Measurements from ENCODE around the gene DNM3.

The DNM3 gene

DNA sequence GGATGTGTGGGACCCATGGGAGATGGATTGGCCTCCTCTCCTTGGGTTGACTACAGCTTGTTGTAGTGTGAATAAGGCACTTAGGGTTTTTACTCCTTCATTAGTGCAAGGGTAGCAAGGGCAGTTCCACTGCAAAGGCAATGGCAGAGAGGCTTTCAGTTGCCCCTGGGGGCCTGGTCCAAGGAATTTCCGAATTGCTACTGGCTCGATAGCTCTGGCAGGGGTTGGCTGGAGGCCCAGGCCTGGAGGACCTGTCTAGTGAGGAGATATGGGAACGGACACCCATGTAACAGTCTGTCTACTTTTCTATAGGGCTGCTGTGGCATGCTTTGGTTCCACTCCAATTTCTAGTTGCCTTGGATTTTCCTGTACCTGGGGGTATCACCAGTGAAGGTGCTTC lies 360.3 kb downstream of the DNM3 start:
- no peak for DNase-seq

DNA sequence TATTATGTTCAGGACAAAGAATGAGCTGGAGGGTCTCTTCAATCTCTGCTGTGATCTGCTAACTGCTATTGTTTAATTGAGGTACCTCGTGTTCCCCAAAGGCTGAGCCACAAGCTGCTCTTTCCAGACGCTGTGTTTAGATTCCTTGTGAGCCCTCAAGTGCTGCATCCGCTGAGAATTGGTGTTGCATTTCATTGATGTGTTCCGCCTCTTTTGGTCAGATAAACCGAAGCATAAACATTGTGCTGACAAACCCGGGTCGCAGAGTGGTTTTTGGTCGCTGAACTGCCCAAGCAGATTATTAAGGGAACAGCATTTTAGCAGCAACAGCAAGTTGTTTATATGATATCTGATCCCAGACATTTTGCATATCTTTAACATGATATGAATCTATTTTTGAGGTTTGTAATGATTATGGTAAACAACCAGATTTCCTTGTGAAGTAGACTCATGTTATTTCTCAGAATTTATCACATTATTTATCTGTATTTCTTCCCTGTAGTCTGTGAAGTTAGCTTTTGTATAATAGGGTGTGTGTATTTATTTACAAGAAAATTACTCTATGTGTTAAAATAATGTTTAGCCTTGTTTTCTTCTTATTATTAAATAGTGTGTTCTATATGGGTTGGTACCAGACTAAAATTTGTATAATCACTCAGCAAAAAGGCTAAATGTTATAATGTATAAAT lies 362.0 kb downstream of the DNM3 start:
- DNase-seq, result no peak

DNA sequence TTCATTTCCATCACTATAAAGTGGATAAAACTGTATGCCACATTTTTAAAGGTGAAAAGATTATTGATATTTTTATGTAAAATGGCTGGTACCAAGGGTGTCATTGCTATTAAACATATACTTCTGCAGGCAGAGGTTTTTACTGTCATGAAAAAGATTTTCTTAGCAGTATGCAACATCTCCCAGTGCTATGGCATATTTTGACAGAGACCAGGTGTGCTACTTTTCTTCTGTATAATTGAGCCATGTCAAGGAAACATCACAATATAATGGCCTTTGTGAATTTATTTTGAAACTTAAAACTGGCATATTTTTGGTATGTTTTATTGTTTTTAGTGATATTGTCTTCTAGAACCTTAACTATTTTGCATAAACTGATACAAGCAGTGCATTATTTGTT lies 362.6 kb downstream of the DNM3 start:
- DNase-seq, result no peak

DNA sequence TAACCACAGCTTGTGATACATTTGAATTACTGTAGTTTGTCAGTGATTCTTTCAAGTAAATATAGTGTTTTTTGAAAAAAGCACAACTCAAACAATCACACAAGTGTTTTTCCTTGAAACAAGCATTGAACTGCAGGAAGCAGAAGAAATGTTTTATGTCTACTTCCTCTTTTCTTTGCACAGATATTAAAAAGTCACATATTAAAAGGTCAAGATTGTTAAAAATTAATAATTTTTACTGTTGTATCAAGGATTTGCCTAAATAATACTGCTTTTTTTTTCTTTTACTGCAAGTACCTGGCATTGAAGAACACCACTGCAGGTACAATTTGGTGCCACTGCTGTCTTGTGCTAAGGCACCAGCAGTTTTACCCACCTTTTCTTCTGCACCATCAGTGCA lies 365.0 kb downstream of the DNM3 start:
- DNase-seq, result no peak

DNA sequence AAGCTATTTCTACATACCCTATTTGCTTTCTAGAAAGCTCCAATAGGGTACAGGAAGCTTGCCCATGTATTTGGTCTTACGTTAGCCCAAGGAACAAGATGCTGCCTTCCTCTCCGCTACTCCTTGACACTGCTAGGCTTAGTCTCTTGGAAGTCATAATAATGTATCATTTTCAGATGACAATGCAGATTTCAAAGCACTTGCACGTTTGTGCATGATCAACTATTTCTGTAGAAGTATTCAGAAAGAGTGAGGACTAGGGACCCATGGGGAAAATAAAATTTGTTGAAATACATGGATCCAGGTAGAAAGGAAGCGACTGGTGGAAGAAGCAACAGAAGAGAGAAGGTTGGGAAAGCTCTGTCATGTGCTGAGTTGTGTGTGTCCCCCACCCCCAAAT lies 367.3 kb downstream of the DNM3 start:
- no peak for DNase-seq

DNA sequence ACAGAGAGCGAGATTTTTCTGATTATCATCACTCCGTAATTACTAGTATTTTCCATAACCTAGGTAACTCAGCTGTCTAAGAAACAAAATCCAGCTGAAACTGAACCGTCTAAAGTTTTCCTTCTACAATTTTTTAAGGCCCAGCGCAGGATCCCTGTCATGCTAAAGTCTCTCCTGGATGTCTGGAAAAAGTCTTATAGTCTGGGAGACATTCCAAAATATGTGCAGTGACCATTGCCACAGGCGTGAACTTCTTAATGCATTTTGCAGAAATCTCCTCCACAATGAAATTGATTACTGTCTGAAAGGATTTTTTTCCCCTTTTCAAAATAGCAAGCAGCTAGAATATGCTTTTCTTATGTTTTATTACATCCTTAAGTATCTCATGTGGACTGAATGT lies 369.9 kb downstream of the DNM3 start:
- no peak for DNase-seq

DNA sequence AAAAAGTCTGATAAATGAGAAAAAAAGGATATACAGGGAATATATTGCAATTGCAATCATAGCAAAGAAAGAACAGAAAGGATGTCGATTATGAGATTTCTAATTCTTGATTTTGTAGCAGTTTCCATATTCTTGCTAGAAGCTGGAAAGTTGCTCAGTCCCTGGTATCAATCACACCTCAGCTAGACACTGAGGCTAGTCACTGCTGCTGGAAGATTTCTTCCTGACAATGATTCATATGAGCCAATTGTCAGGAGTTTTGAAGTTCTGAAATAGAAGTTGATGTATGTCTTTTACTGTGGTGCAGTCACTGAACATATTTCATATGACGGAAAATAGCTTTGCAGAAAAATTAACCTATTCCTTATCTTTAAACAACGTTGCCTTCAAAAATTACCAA lies 370.8 kb downstream of the DNM3 start:
- no peak for DNase-seq

DNA sequence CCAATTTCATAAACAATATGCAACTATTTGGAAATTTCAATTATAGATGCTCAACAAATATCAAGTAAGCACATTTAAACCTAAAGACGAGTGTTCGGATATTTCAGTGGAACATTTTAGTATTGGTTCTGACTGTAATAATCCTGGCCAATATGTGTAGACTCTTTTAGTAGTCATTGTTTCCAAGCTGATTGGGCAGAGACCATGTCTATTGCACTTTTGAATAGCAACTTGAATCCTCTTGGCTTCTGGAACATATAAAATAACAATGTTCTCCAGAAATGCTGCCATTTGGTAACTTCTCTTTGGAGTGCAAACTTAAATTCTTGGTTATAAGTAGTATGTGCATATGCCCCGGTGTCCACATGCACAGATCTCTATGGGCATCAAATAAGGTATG lies 373.7 kb downstream of the DNM3 start:
- no peak for DNase-seq

DNA sequence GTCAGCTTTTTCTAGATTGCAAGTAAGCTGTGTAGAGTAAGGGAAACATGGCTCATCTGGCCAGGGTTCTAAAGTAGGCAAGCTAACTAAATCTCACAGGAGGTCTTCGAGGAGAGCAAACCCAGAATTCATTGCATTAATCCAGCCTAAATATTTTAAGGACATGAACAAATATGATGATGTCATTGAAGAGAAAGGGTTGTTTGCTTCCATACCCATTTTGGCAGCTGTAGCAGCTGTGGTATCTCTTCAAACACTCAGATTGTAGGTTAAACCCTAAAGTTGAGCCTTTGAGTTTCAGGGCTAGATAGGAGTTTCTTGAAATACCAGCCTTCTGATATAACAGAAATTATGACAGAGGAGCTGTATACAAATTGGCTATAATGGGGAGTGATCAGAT lies 378.7 kb downstream of the DNM3 start:
- no peak for DNase-seq

DNA sequence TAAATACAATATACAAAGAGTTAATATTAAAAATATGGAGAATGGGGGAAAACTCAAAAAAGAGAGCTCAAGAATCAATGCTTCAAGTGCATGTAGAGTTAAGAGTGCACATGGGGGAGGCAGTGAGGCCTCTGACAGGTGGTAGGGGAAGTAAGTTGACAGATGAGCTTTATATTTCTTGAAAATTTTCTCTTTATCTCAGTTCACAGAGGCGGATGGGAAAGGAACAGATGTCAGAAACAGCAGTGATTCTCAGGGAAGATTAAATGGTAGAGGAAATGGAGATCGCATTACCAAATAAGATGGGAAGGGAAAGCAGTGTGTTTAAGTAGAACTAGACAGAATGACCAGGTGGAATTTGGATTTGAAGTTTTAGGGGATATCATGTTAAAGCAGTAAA lies 379.1 kb downstream of the DNM3 start:
- DNase-seq, result no peak

DNA sequence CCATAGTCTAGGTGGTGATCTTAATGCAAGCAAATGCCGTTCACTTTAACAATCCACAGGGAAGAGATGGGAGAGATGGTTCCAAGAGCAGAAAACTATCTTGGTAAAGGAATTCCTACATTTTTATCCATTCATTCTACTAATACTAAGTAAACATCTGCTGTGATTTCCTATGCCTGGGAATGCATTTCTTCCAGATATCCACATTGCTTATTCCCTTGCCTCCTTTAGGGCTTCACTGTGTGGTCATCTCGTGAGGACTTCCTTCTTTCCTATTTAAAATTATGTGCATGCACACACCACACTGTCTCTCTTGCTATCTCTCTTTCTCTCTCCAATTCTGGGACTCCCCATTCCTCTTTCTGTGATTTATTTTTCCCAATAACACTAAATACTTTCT lies 380.1 kb downstream of the DNM3 start:
- DNase-seq, result no peak

DNA sequence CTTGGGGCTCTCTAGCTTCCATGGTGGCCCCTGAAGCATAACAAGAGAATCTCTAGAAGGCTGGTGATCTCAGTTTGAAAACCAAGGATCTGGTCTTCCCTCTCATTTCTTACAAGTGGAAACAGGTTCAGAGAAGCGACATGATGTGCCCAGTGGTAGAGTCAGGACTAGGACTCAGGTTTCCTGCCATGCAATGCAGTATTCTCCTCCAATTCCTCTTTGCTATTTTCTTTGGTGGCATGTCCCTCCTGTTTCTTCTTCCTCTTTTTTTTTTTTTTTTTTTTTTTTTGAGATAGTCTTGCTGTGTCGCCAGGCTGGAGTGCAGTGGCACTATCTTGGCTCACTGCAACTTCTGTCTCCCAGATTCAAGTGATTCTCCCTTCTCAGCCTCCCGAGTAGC lies 383.6 kb downstream of the DNM3 start:
- DNase-seq, result no peak

DNA sequence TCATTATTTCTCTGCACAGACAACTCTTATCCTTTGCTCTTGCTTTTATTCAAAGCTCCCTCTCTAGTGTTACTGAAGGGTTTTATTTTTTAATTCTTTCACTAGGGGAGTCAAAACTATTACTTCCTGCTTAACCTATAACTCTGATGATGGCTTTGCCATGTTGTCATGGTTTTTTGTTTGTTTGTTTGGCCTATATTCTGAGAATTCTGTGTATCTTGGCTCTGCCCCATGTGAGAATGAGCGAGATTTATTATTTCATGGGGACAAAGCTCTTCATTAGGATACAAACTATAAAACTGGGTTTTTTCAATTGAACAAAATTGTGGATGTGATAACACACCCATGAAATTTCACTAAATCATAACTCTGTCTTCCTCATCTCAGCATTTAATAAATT lies 388.6 kb downstream of the DNM3 start:
- DNase-seq, result no peak

DNA sequence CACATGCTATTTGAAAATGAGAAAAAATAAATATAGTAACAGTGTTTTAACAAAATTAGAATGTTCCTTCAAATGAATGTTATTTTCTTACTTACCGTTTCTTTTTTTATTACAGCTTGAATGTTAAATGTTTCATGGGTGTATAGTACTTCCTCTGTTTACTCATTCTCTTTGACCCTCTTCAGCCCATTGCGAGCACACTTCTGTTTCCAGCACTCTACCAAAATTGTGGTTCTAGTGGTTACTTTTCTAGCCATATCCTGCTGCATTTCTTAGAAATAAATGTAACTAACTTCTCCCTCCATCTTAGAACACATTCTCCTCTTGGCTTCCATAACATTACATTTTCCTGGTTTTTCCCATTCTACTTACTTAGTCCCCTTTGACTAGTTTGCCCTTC lies 389.2 kb downstream of the DNM3 start:
- DNase-seq, result no peak

DNA sequence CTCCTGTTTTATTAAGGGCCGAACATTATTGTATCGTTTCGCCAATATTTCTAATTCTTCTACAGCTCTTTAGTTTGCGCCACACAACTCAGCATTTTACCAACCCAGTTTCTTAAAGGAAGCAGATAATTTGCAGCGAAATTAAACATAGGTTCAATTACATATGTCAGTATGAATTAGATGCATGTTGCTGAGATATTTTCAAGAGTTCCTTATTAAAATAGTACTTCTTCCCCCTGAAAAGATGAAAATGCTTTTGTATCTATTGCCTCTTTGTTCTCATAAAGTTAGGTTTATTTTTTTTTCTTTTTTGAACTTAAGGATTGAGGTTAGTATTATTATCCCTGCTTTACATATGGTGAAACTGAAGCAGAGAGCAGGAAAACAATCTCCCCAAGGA lies 395.7 kb downstream of the DNM3 start:
- no peak for DNase-seq

DNA sequence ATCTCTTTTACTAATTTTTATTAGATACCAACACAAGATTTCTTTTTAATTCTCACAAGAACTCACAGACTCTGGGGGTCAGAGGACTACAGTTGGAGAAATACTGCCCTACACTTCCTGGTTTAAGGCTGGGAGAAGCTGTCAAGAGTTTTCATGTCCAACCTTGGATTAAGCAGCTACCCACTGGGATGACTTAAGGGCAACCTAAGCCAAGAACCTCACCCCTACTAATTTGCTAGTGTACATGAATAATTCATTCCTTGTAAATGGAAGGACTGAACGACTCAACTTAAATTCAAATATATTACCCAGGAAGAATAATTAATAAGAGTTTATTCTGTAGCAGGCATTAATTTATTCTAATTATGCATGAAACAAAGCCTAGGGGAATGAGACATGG lies 396.9 kb downstream of the DNM3 start:
- no peak for DNase-seq

DNA sequence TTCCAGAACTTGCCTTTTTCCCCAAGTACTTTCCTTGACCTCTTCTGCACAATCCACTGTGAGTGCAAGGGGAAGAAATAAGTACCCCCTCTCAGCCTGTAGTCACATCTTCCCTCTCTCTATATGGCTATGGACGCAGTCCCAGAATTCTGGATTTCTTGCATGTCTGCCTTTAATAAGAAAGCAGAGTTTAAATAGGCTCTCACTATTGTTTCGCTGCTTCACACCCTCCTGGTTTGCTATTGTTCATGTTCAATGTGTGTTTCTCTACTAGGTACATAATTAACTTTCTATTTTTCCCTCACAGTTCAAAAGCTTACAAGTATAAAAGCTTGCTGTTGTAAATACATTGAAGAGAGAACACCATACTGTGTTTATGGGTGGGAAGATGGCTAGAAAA lies 397.7 kb downstream of the DNM3 start:
- DNase-seq, result no peak

DNA sequence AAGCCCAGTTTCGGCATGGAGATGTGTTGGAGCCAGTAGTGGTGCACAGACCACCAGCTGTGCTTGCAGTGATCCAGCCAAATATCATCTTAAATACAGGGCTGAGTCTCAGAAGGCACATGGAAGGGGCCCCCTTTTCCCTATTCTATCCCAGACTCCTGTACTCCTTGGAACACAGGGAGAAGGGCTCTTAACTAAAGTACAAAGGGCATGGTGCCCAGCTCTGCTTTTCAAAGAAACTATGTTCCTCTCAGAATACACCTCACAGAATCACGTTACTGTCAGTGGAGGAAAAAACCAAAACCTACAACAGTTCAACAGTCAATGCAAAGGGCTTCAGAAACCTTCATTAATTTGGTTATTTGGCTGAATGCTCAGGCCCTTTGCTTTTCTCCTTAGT lies 398.6 kb downstream of the DNM3 start:
- no peak for DNase-seq

DNA sequence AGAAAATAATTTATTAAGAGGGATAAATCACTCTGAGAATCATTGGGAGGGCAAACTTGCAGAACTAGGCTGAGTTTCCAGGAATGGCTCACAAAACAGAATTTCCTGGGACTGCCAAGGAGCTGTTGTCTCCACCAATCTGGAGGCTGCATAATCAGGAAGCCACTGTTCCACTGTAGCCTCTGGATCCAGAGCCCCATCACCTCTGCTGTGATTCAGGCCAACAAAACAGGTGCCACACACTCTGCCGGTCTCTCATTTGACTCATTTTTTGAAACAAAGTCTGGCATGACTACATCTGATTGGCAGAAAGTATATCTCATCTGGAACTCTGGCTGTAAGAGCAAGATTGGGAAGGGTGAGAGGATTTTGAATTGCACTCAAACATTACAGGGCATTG lies 400.2 kb downstream of the DNM3 start:
- no peak for DNase-seq

DNA sequence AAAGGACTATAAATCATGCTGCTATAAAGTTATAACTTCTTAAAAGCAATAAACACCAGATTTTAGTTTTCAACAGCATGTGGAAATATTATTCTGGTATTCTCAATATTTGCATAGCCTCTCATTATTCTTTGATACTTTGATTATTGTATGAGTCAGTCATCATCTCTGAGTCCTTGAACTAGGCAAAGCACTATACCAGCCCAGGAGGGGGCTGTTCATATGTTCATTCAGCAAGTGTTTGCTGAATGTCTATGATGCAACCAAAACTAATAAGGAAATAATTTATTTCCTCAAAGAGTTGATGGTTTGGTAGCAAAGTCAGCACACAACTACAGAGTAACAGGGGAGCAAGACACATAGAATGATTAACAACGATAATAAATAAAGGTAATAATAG lies 403.6 kb downstream of the DNM3 start:
- no peak for DNase-seq

DNA sequence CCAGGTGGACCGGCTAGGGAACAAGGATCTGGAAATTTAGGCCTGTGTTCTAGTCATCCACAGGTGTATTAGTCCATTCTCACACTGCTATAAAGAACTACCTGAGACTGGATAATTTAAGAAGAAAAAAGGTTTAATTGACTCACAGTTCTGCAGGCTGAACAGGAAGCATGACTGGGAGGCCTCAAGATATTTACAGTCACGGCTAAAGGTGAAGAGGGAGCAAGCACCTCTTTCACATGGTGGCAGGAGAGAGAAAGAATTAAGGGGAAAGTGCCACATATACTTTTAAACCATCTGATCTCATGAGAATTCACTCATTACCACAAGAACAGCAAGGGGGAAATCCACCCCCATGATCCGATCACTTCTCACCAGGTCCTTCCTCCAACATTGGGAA lies 404.5 kb downstream of the DNM3 start:
- no peak for DNase-seq

DNA sequence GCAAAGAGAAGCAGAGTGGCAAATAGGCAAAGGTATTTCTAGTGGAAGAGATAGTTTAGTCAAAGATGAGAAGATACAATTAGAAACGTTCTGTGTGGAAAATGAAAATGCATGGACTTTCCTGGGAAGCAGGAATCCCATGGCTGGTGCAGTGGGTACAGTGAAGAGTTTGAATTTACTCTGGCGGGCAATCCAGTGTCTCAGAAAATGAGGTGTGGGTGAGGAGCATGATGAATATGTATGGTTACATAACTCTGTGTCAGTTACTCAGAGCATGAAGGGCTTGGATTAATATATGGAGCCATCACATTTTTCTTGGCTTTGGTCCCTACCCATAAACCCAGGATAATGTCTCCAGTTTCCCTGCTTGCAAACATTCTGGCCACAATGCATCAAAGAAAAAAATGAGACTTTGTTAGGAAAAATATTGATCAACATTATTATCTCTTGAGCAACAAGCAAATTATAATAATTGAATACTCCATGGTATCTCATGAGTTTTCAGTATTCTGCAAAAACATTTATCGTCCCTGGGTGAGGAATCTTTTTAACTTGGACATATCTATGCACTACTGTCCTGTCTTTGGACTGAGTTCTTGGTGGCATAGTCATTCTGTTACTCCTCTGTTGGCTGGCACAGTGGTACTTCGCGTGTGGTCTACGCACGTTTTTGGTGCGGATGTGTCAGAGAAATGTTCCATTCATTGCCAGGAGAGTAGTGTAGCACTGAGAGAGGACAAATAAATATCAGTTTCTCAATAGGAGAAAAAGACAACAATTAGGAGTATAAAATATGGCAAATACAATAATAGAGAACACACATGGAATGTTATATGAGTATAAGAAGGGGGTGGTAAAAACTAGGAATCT lies 405.5 kb downstream of the DNM3 start:
- DNase-seq, result no peak

DNA sequence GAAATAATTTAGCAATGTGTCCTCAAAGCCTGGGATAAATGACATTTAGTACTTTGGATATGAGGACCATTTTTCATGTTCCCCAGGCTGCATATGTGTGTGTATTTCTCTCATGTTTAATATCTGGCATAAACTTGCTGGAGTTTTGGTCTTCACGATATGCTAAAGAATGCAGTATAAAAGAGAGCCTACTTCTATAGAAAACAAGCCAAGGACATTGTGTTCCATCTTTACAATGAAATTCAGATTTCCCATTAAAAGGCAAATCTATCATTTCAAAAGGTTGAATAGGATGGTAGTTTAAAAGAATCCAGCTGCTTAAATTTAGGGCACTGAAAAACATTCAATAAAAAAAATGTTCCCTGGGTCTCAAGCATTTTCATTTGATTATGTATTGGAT lies 410.2 kb downstream of the DNM3 start:
- DNase-seq, result no peak

DNA sequence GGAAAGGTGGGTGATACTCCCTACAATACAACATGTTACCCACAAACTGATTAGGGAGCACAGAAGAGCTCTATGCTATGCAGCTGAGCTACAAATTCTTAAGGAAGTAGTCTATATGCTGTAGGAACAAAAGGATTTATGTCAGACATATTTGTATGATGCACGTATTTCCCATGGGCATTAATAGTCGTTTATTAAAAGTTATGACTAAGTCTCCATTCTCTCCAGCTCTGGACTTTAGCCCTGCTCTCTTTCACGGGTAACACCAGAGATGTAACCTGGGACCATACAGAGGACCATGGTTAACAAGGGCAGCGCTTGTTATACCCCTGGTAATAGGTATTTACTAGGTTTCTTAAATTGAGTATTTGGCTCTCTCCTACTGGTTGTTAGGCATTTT lies 411.0 kb downstream of the DNM3 start:
- no peak for DNase-seq

DNA sequence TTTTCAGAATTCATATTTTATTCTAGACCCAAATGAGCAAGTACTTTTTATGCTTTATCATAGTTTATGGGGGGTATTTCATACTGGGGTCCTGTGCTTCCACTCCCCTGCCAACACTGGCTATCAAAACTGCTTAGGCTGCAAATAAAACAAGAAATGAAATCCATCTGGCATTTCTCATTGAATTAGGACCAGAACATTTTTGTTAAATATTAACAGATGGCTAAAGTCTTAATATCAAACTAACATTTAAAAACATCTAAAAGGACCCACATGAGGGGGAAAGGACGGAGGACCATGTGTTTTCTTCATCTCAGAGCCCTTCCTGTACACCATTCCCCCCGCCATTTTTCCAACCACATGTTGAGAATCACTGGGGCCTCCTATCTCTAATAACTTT lies 411.7 kb downstream of the DNM3 start:
- no peak for DNase-seq

Measured in NCI-H1694 (cell line).